Endothelial cell (in vitro differentiated cells): Measurements from ENCODE around the gene PDLIM4. TPM values are rescaled to one million over a fixed set of nuclear protein-coding genes. Genes with fewer than 3 reads are reported as not detected.

Experiments used
- DNase-seq: peaks from one replicate; pipeline ENCODE4 v3.0.0; 2021; ENCODE audit warnings: low spot score
- H3K27ac Mint-ChIP-seq: one replicate; pipeline ENCODE4 v1.8.0; 2021; ENCODE audit warnings: mixed read lengths, inconsistent platforms; ENCODE audit not compliant: unreplicated experiment
- H3K27me3 Mint-ChIP-seq: one replicate; pipeline ENCODE4 v1.8.0; 2021; ENCODE audit warnings: mild to moderate bottlenecking, moderate library complexity, mixed read lengths, inconsistent platforms; ENCODE audit not compliant: unreplicated experiment
- H3K36me3 Mint-ChIP-seq: one replicate; pipeline ENCODE4 v1.8.0; 2021; ENCODE audit warnings: mild to moderate bottlenecking, low read depth, mixed read lengths, inconsistent platforms; ENCODE audit not compliant: unreplicated experiment
- H3K4me1 Mint-ChIP-seq: one replicate; pipeline ENCODE4 v1.8.0; 2021; ENCODE audit warnings: mild to moderate bottlenecking, mixed read lengths, inconsistent platforms; ENCODE audit not compliant: unreplicated experiment
- H3K4me3 Mint-ChIP-seq: one replicate; pipeline ENCODE4 v1.8.0; 2021; ENCODE audit warnings: mild to moderate bottlenecking, mixed read lengths, inconsistent platforms; ENCODE audit not compliant: unreplicated experiment
- H3K9me3 Mint-ChIP-seq: one replicate; pipeline ENCODE4 v1.8.0; 2021; ENCODE audit warnings: mixed read lengths, inconsistent platforms; ENCODE audit not compliant: unreplicated experiment
- CTCF ChIP-seq: fragments of 200-600 bp; sonication (generic); IDR thresholded peaks from one replicate; pipeline ENCODE4 v1.5.0; 2021; ENCODE audit warnings: antibody characterized with exemption; ENCODE audit not compliant: unreplicated experiment
- total RNA-seq: library from RNA; stranded (reverse); fragmentation: NEBNext Ultra II Directional; extraction: Animal tissue kit (Norgen Biotek cat#: 25700); gene quantifications from one replicate; pipeline ENCODE4 v1.2.1, GENCODE V29; 2021; ENCODE audit not compliant: unreplicated experiment

The PDLIM4 gene
- total RNA-seq, 1 donor from 2014 or later: 8.5 TPM

- TF ChIP-seq CTCF: no peak
- Mint-ChIP-seq H3K27me3 (peaks cover 9% of the 10 kb centered on the region), H3K4me3 (no peak overlapping the region), H3K9me3 (no peaks in the 10 kb centered on the region), H3K4me1 (peaks cover 6% of the 10 kb centered on the region), H3K36me3 (no peaks in the 10 kb centered on the region), H3K27ac (no peak overlapping the region)
- DNase-seq: no peak
Observed at GRCh38 chr5:132291026-132291425, 33.5 kb downstream of the PDLIM4 start.

- Mint-ChIP-seq H3K4me1 (peaks cover 6% of the 10 kb centered on the region), H3K4me3 (peak overlapping the region; percentile 91), H3K36me3 (no peaks in the 10 kb centered on the region), H3K9me3 (no peaks in the 10 kb centered on the region), H3K27ac (peak overlapping the region; percentile 83), H3K27me3 (peaks cover 9% of the 10 kb centered on the region)
- TF ChIP-seq CTCF: no peak
- DNase-seq: peak; percentile 67
Observed at GRCh38 chr5:132293066-132293991, 35.8 kb downstream of the PDLIM4 start.

GRCh38 chr5:132293992-132294727 is 36.7 kb downstream of the PDLIM4 start, which contains the start of gene SLC22A4:
TSS of gene SLC22A4 (plus strand) at chr5:132294394. CDS start at chr5:132294617, 223 bp downstream.
- Mint-ChIP-seq H3K36me3 (no peaks in the 10 kb centered on the region), H3K4me1 (peaks cover 6% of the 10 kb centered on the region), H3K27ac (peak within 1 kb of the TSS; percentile 83), H3K27me3 (peaks cover 9% of the 10 kb centered on the region), H3K9me3 (no peaks in the 10 kb centered on the region), H3K4me3 (peak within 1 kb of the TSS; percentile 91)
- peak; percentile 83 for DNase-seq
- no peak for TF ChIP-seq CTCF

DNA sequence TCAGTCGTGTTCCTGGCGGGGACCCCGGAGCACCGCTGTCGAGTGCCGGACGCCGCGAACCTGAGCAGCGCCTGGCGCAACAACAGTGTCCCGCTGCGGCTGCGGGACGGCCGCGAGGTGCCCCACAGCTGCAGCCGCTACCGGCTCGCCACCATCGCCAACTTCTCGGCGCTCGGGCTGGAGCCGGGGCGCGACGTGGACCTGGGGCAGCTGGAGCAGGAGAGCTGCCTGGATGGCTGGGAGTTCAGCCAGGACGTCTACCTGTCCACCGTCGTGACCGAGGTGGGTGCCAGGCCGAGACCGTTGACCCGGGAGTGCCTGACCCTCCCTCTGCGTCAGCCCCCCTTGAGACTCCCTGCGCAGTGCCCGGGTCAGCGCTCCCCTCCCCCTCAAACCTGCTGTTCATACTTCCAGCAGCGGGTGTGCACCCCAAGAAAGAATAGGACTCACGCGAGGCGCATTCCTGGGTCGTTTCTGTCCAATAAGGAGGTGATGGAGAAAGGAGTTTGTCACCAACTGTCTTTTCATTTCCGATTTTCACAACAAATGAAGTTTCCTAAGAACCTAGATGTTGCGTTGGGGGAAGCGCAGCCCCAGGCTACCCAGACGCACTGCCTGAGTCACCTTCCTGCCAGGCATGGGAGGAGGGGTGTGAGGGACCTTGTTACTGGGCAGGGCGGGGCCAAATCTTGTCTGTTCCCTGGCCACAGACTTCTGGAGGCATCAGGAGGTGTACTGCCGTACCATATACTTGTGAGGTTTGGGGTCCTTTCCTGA is 37.4 kb downstream of the PDLIM4 start:
- peak; percentile 25 for DNase-seq
- H3K4me1 Mint-ChIP-seq: peaks cover 6% of the 10 kb centered on the region
- H3K27me3 Mint-ChIP-seq: peaks cover 9% of the 10 kb centered on the region
- no peak for TF ChIP-seq CTCF
- peak overlapping the region; percentile 89 for H3K4me3 Mint-ChIP-seq
- no peaks in the 10 kb centered on the region for H3K36me3 Mint-ChIP-seq
- H3K9me3 Mint-ChIP-seq: no peaks in the 10 kb centered on the region
- no peak overlapping the region for H3K27ac Mint-ChIP-seq
